GM18511 (cell line): Measurements from ENCODE around the gene TRIM71.
"Not testable (repeated sequence)": the region's sequence is repeated elsewhere in the genome, so short reads cannot be mapped to it uniquely, and the experiment has no call there.

ENCODE experiments used
- ATAC-seq: cut with Tn5 transposase; IDR thresholded peaks from one replicate; pipeline ENCODE4 v1.9.1; 2021; ENCODE audit warnings: mild to moderate bottlenecking, moderate library complexity; ENCODE audit not compliant: unreplicated experiment

The TRIM71 gene

GRCh38 chr3:32922078-32922477 lies 104.3 kb downstream of the TRIM71 start:
- no peak for ATAC-seq

GRCh38 chr3:32930161-32930560 lies 112.4 kb downstream of the TRIM71 start:
- no peak for ATAC-seq

GRCh38 chr3:32931273-32931672 lies 113.5 kb downstream of the TRIM71 start:
- ATAC-seq = not testable (repeated sequence)

- no peak for ATAC-seq
These were observed 116.4 kb downstream of the TRIM71 start for GRCh38 chr3:32934150-32934742.

GRCh38 chr3:32937331-32937730 lies 119.5 kb downstream of the TRIM71 start:
- no peak for ATAC-seq

GRCh38 chr3:32939531-32940284 lies 121.9 kb downstream of the TRIM71 start:
- ATAC-seq = not testable (repeated sequence)

GRCh38 chr3:32940726-32941125 lies 122.9 kb downstream of the TRIM71 start:
- no peak for ATAC-seq

GRCh38 chr3:32945136-32945535 lies 127.3 kb downstream of the TRIM71 start:
- no peak for ATAC-seq

- ATAC-seq = not testable (repeated sequence)
These were observed 127.8 kb downstream of the TRIM71 start for GRCh38 chr3:32945598-32945997.

- ATAC-seq = peak; percentile 38
These were observed 129.4 kb downstream of the TRIM71 start for GRCh38 chr3:32946973-32947788.
